H9 (cell line): ENCODE measurements around the gene RPS6KA4. TPM values are rescaled to one million over a fixed set of nuclear protein-coding genes. Genes with fewer than 3 reads are reported as not detected.

Source experiments
- DNase-seq: peaks from one replicate; pipeline ENCODE4 v3.0.0-alpha.2; 2017
- H2AFZ ChIP-seq: one replicate; pipeline ENCODE4 v1.6.1; 2013; ENCODE audit warnings: mild to moderate bottlenecking, low read length, control low read depth, moderate library complexity
- H2AK5ac ChIP-seq: 2 replicates; pipeline ENCODE4 v1.6.1; 2013; ENCODE audit warnings: low read length, control low read depth, mixed read lengths; ENCODE audit not compliant: insufficient read length
- H2BK120ac ChIP-seq: one replicate; pipeline ENCODE4 v1.6.1; 2013; ENCODE audit warnings: low read depth, mild to moderate bottlenecking, low read length, control low read depth, inconsistent platforms; ENCODE audit not compliant: poor library complexity, severe bottlenecking
- H2BK12ac ChIP-seq: 2 replicates; pipeline ENCODE4 v1.6.1; 2013; ENCODE audit warnings: low read length, control low read depth, mixed read lengths, low read depth; ENCODE audit not compliant: insufficient read length
- H2BK15ac ChIP-seq: 2 replicates; pipeline ENCODE4 v1.6.1; 2013; ENCODE audit warnings: low read depth, low read length, control low read depth
- H2BK20ac ChIP-seq: one replicate; pipeline ENCODE4 v1.6.1; 2013; ENCODE audit warnings: low read depth, mild to moderate bottlenecking, low read length, control low read depth, inconsistent platforms; ENCODE audit not compliant: poor library complexity, severe bottlenecking
- H2BK5ac ChIP-seq: 2 replicates; pipeline ENCODE4 v1.6.1; 2013; ENCODE audit warnings: low read length, control low read depth, mixed read lengths; ENCODE audit not compliant: insufficient read length
- H3K14ac ChIP-seq: 2 replicates; pipeline ENCODE4 v1.6.1; 2013; ENCODE audit warnings: low read length, control low read depth; ENCODE audit not compliant: insufficient read depth
- H3K18ac ChIP-seq: 2 replicates; pipeline ENCODE4 v1.6.1; 2013; ENCODE audit warnings: low read depth, mild to moderate bottlenecking, mixed read lengths, low read length, control low read depth; ENCODE audit not compliant: insufficient read length
- H3K23ac ChIP-seq: 2 replicates; pipeline ENCODE4 v1.6.1; 2013; ENCODE audit warnings: low read length, control low read depth, mixed read lengths, low read depth; ENCODE audit not compliant: insufficient read length
- H3K23me2 ChIP-seq: 2 replicates; pipeline ENCODE4 v1.6.1; 2013; ENCODE audit warnings: low read depth, mild to moderate bottlenecking, mixed read lengths, low read length, control low read depth; ENCODE audit not compliant: insufficient read length, poor library complexity, severe bottlenecking
- H3K27ac ChIP-seq: 2 replicates; pipeline ENCODE4 v1.5.1; 2013; ENCODE audit warnings: low read length, control low read depth, mixed read lengths, low read depth; ENCODE audit not compliant: insufficient read length
- H3K27me3 ChIP-seq: 2 replicates; pipeline ENCODE4 v1.6.1; 2013; ENCODE audit warnings: low read length, control low read depth, inconsistent platforms; ENCODE audit not compliant: insufficient read depth
- H3K4ac ChIP-seq: 2 replicates; pipeline ENCODE4 v1.6.1; 2013; ENCODE audit warnings: low read depth, mild to moderate bottlenecking, control low read depth, inconsistent platforms, low read length, moderate library complexity
- H3K4me1 ChIP-seq: 2 replicates; pipeline ENCODE4 v1.6.1; 2013; ENCODE audit warnings: low read length, control low read depth, inconsistent platforms; ENCODE audit not compliant: insufficient read depth
- H3K4me2 ChIP-seq: 2 replicates; pipeline ENCODE4 v1.6.1; 2013; ENCODE audit warnings: low read length, control low read depth, mixed read lengths; ENCODE audit not compliant: insufficient read length, insufficient read depth
- H3K56ac ChIP-seq: 2 replicates; pipeline ENCODE4 v1.6.1; 2013; ENCODE audit warnings: low read depth, mild to moderate bottlenecking, mixed read lengths, low read length, control low read depth; ENCODE audit not compliant: insufficient read length
- H3K79me1 ChIP-seq: 2 replicates; pipeline ENCODE4 v1.6.1; 2013; ENCODE audit warnings: low read depth, mild to moderate bottlenecking, moderate library complexity, low read length, control low read depth, inconsistent platforms; ENCODE audit not compliant: insufficient read depth, poor library complexity, severe bottlenecking
- H3K79me2 ChIP-seq: 2 replicates; pipeline ENCODE4 v1.6.1; 2013; ENCODE audit warnings: low read length, control low read depth, inconsistent platforms; ENCODE audit not compliant: insufficient read depth
- H3K9ac ChIP-seq: 2 replicates; pipeline ENCODE4 v1.6.1; 2013; ENCODE audit warnings: low read length, control low read depth, mixed read lengths; ENCODE audit not compliant: insufficient read length; ENCODE audit errors: extremely low read depth
- H3K9me3 ChIP-seq: one replicate; pipeline ENCODE4 v1.6.1; 2013; ENCODE audit warnings: low read depth, low read length, inconsistent platforms; ENCODE audit not compliant: control insufficient read depth
- H3T11ph ChIP-seq: one replicate; pipeline ENCODE4 v1.6.1; 2013; ENCODE audit warnings: mild to moderate bottlenecking, low read length, control low read depth, inconsistent platforms
- H4K20me1 ChIP-seq: one replicate; pipeline ENCODE4 v1.6.1; 2013; ENCODE audit not compliant: control insufficient read depth, insufficient read length, insufficient read depth
- H4K5ac ChIP-seq: 2 replicates; pipeline ENCODE4 v1.6.1; 2013; ENCODE audit warnings: low read depth, mild to moderate bottlenecking, mixed read lengths, low read length, control low read depth; ENCODE audit not compliant: insufficient read length
- H4K8ac ChIP-seq: replicated peaks from 2 replicates; pipeline ENCODE4 v1.6.1; 2013; ENCODE audit warnings: low read length, control low read depth, mixed read lengths, low read depth; ENCODE audit not compliant: insufficient read length
- H4K91ac ChIP-seq: 2 replicates; pipeline ENCODE4 v1.6.1; 2013; ENCODE audit warnings: low read depth, mild to moderate bottlenecking, moderate library complexity, mixed read lengths, low read length, control low read depth; ENCODE audit not compliant: insufficient read length
- H3K27ac Mint-ChIP-seq, 3 experiments: 2 replicates in 2 of 3; 3 replicates in 1 of 3; pipeline ENCODE4 v1.8.0; 2020 to 2021; ENCODE audit warnings: mixed read lengths in 3 of 3, mild to moderate bottlenecking in 1 of 3, moderate library complexity in 1 of 3
- H3K27me3 Mint-ChIP-seq: 2 replicates; pipeline ENCODE4 v1.8.0; 2021; ENCODE audit warnings: low read depth, mild to moderate bottlenecking, moderate library complexity, mixed read lengths
- H3K36me3 Mint-ChIP-seq, 3 experiments: 2 replicates in 2 of 3; 3 replicates in 1 of 3; pipeline ENCODE4 v1.8.0; 2020 to 2021; ENCODE audit warnings: low read depth in 3 of 3, mixed read lengths in 3 of 3; ENCODE audit not compliant: insufficient read depth in 1 of 3
- H3K4me1 Mint-ChIP-seq, 2 experiments: 2 replicates each; pipeline ENCODE4 v1.8.0; 2020; ENCODE audit warnings: mixed read lengths in 2 of 2
- H3K4me3 Mint-ChIP-seq, 2 experiments: 2 replicates in 1 of 2; 3 replicates in 1 of 2; pipeline ENCODE4 v1.8.0; 2020 to 2021; ENCODE audit warnings: mild to moderate bottlenecking in 2 of 2, mixed read lengths in 2 of 2, moderate library complexity in 1 of 2
- H3K9me3 Mint-ChIP-seq, 2 experiments: 2 replicates in 1 of 2; 3 replicates in 1 of 2; pipeline ENCODE4 v1.8.0; 2020; ENCODE audit warnings: mild to moderate bottlenecking in 2 of 2, mixed read lengths in 2 of 2, moderate library complexity in 1 of 2
- CTCF ChIP-seq: fragments of 200-600 bp; sonication (generic); conservative IDR thresholded peaks from 3 replicates; pipeline ENCODE4 v1.8.0; 2021; ENCODE audit warnings: antibody characterized with exemption, mild to moderate bottlenecking
- WGBS: extraction: QIAGEN DNeasy Blood & Tissue Kit; methylation state at CpG from one replicate; pipeline ENCODE4 v1.1.7; 2013; ENCODE audit warnings: missing lambda C conversion rate, low lambda C conversion rate, mixed read lengths; ENCODE audit not compliant: insufficient read length; ENCODE audit errors: extremely low coverage; 5-methylcytosine and 5-hydroxymethylcytosine counted together
- long read RNA-seq: library from polyadenylated mRNA; unstranded; transcript quantifications from one replicate; pipeline ENCODE4 v2.0.0, GENCODE V29; 2020
- total RNA-seq: library from RNA; stranded (reverse); gene quantifications from 2 replicates; pipeline ENCODE4 v1.2.1, GENCODE V29; 2021

Gene RPS6KA4
- 10.8 and 11.1 TPM in 2 replicates for total RNA-seq
- long read RNA-seq, partial matches to known transcripts, result 1 of 7 reads
- long read RNA-seq, other reads (novel, unspliced or antisense), result 5 of 7 reads

GRCh38 chr11:64358907-64359711, at the start of gene RPS6KA4:
Gene RPS6KA4, plus strand, starts transcription at chr11:64359162. Its CDS starts 74 bp downstream, at chr11:64359236.
- Histone ChIP-seq H4K91ac (no peak within 1 kb of the TSS), H2BK5ac (no peak within 1 kb of the TSS), H2BK20ac (no peak within 1 kb of the TSS), H4K8ac (no peak within 1 kb of the TSS), H4K5ac (no peak within 1 kb of the TSS), H3T11ph (no peak within 1 kb of the TSS), H3K56ac (no peak within 1 kb of the TSS), H3K79me1 (no peaks in the 10 kb centered on the region), H3K23ac (no peak within 1 kb of the TSS), H2AFZ (no peak within 1 kb of the TSS), H2BK120ac (no peak within 1 kb of the TSS), H3K9me3 (no peaks in the 10 kb centered on the region), H3K14ac (peak within 1 kb of the TSS; percentile 54), H3K79me2 (no peaks in the 10 kb centered on the region), H2BK15ac (no peak within 1 kb of the TSS), H3K23me2 (peaks cover 12% of the 10 kb centered on the region), H3K27me3 (no peaks in the 10 kb centered on the region; the same call in 1 of the 2 replicates), H3K4me1 (peaks cover 2% of the 10 kb centered on the region; the same call in 1 of the 2 replicates), H2BK12ac (no peak within 1 kb of the TSS), H4K20me1 (peaks cover 2% of the 10 kb centered on the region), H3K27ac (no peak within 1 kb of the TSS), H3K4ac (no peak within 1 kb of the TSS), H2AK5ac (no peak within 1 kb of the TSS), H3K4me2 (peak within 1 kb of the TSS; percentile 54), H3K18ac (peak within 1 kb of the TSS; percentile 37), H3K9ac (peak within 1 kb of the TSS; percentile 10)
- Mint-ChIP-seq H3K27me3 (no peaks in the 10 kb centered on the region), H3K4me1 (peaks cover 21 to 38% of the 10 kb centered on the region in 2 experiments), H3K9me3 (no peaks in the 10 kb centered on the region), H3K36me3 (peaks cover 12 to 29% (median 22%) of the 10 kb centered on the region in 3 experiments; a peak in 6 of 7 replicates), H3K4me3 (peak within 1 kb of the TSS; percentile 78 to 92), H3K27ac (no peak within 1 kb of the TSS)
- whole genome bisulfite sequencing, result no CpG with 5 or more reads among the region's 70 CpGs
- TF ChIP-seq CTCF, result no peak
- DNase-seq, result no peak
